Measurements from ENCODE around the gene IGFL1. TPM values are rescaled to one million over a fixed set of nuclear protein-coding genes. Genes with fewer than 3 reads are reported as not detected.
A peak's percentile ranks its signal among the peaks of the same experiment; 100 is the strongest.
"Not testable (repeated sequence)": the region's sequence is repeated elsewhere in the genome, so short reads cannot be mapped to it uniquely, and the experiment has no call there.

IGFL1 gene
- total RNA-seq, 1 experiment from 2014 or later, result not detected

DNA sequence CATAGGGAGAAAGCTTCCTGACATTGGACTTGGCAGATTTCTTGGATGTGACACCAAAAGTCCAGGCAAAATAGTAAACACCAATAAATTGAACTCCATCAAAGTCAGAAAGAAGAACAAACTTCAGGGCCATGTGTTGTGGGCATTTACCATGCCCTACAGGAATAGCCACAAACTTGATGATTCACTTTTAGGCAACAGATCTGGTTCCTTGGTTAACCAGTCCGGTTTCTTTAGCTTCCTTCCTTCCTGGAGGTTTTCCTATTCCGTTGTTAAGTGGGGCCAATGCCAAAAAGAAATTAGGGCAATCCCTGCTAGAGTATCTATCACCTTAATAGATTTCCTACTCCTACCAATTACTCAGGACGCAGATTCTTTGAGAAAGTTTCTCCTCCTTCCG lies 25.2 kb downstream of the IGFL1 start:
- no peaks in the 10 kb centered on the region for H3K79me2 ChIP-seq (ENCODE audit: low read length)
- no peaks in the 10 kb centered on the region for H3K9me3 ChIP-seq (ENCODE audit: low read length)
- H3K4me1 ChIP-seq (ENCODE audit: low read length), result no peaks in the 10 kb centered on the region
- H3K9ac ChIP-seq (ENCODE audit: low read length), result no peak overlapping the region
- no peak for DNase-seq
- no peak overlapping the region for H3K27ac ChIP-seq (ENCODE audit: low read length)
- H4K20me1 ChIP-seq (ENCODE audit: insufficient read depth, low read depth, low read length), result no peaks in the 10 kb centered on the region
- H3K9me2 ChIP-seq (replicated peaks; ENCODE audit: insufficient read depth, low read length), result no peaks in the 10 kb centered on the region
- no peak overlapping the region for H3K4me2 ChIP-seq (ENCODE audit: low read depth, low read length, poor library complexity, severe bottlenecking)
- H3K36me3 ChIP-seq (ENCODE audit: insufficient read depth, low read length), result no peaks in the 10 kb centered on the region
- H2AFZ ChIP-seq (ENCODE audit: low read length), result no peak overlapping the region
- H3K4me3 ChIP-seq (ENCODE audit: low read length), result no peak overlapping the region
- no peaks in the 10 kb centered on the region for H3K27me3 ChIP-seq (ENCODE audit: low read length)

DNA sequence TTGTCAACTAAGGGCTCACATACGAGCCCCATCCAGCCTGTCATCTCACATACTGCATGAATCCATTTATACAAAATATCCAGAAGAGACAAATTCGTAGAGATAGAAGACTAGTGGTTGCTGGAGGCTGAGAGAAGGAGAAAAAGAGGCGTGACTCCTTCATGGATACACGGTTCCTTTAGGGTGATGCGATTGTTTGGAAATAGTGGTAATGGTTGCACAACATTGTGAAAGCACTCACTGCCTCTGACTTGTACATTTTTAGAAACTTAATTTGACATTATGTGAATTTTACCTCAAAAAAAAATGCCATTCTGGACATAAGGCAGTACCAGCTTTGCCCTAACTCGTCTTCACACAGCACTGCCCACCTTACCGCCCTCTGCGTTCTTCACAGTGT lies 27.3 kb downstream of the IGFL1 start:
- no peak for DNase-seq
- H3K36me3 ChIP-seq (ENCODE audit: insufficient read depth, low read length), result no peaks in the 10 kb centered on the region
- H3K27me3 ChIP-seq (ENCODE audit: low read length), result no peaks in the 10 kb centered on the region
- no peak overlapping the region for H3K27ac ChIP-seq (ENCODE audit: low read length)
- no peaks in the 10 kb centered on the region for H3K9me3 ChIP-seq (ENCODE audit: low read length)
- no peak overlapping the region for H3K9ac ChIP-seq (ENCODE audit: low read length)
- H3K4me1 ChIP-seq (ENCODE audit: low read length), result no peaks in the 10 kb centered on the region
- no peak overlapping the region for H2AFZ ChIP-seq (ENCODE audit: low read length)
- no peak overlapping the region for H3K4me2 ChIP-seq (ENCODE audit: low read depth, low read length, poor library complexity, severe bottlenecking)
- no peak overlapping the region for H3K4me3 ChIP-seq (ENCODE audit: low read length)
- H3K79me2 ChIP-seq (ENCODE audit: low read length), result no peaks in the 10 kb centered on the region
- H4K20me1 ChIP-seq (ENCODE audit: insufficient read depth, low read depth, low read length), result no peaks in the 10 kb centered on the region
- H3K9me2 ChIP-seq (replicated peaks; ENCODE audit: insufficient read depth, low read length), result no peaks in the 10 kb centered on the region

GRCh38 chr19:46261501-46261900 lies 32.0 kb downstream of the IGFL1 start:
- H2AFZ ChIP-seq (ENCODE audit: low read length); H3K4me3 ChIP-seq (ENCODE audit: low read length); DNase-seq; H3K4me1 ChIP-seq (ENCODE audit: low read length); H3K79me2 ChIP-seq (ENCODE audit: low read length); H3K4me2 ChIP-seq (ENCODE audit: low read depth, low read length, poor library complexity, severe bottlenecking); H3K9ac ChIP-seq (ENCODE audit: low read length); H3K9me3 ChIP-seq (ENCODE audit: low read length); H3K27ac ChIP-seq (ENCODE audit: low read length); H3K36me3 ChIP-seq (ENCODE audit: insufficient read depth, low read length); H3K9me2 ChIP-seq (replicated peaks; ENCODE audit: insufficient read depth, low read length); H3K27me3 ChIP-seq (ENCODE audit: low read length); H4K20me1 ChIP-seq (ENCODE audit: insufficient read depth, low read depth, low read length): not testable (repeated sequence)

GRCh38 chr19:46262684-46263296 lies 33.2 kb downstream of the IGFL1 start:
- H3K9ac ChIP-seq (ENCODE audit: low read length); H3K9me2 ChIP-seq (replicated peaks; ENCODE audit: insufficient read depth, low read length); H3K4me3 ChIP-seq (ENCODE audit: low read length); H3K9me3 ChIP-seq (ENCODE audit: low read length); DNase-seq; H3K4me1 ChIP-seq (ENCODE audit: low read length); H2AFZ ChIP-seq (ENCODE audit: low read length); H3K79me2 ChIP-seq (ENCODE audit: low read length); H3K27ac ChIP-seq (ENCODE audit: low read length); H3K36me3 ChIP-seq (ENCODE audit: insufficient read depth, low read length); H3K4me2 ChIP-seq (ENCODE audit: low read depth, low read length, poor library complexity, severe bottlenecking); H4K20me1 ChIP-seq (ENCODE audit: insufficient read depth, low read depth, low read length); H3K27me3 ChIP-seq (ENCODE audit: low read length): not testable (repeated sequence)

DNA sequence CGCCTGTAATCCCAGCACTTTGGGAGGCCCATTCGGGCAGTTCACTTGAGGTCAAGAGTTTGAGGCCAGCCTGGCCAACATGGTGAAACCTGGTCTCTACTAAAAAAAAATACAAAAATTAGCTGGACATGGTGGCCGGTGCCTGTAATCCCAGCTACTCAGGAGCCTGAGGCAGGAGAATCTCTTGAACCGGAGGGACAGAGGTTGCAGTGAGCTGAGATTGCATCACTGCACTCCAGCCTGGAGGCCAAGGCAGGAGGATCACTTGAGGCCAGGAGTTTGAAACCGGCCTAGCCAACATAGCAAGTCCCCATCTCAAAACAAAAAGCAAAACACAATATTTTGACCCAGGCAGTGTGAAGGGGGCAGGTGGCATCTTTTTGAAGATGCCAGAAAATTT lies 35.3 kb downstream of the IGFL1 start:
- not testable (repeated sequence) for H3K4me2 ChIP-seq (ENCODE audit: low read depth, low read length, poor library complexity, severe bottlenecking); H3K27ac ChIP-seq (ENCODE audit: low read length); H3K4me3 ChIP-seq (ENCODE audit: low read length); H3K9me3 ChIP-seq (ENCODE audit: low read length); H3K9me2 ChIP-seq (replicated peaks; ENCODE audit: insufficient read depth, low read length); H4K20me1 ChIP-seq (ENCODE audit: insufficient read depth, low read depth, low read length); DNase-seq; H3K36me3 ChIP-seq (ENCODE audit: insufficient read depth, low read length); H3K79me2 ChIP-seq (ENCODE audit: low read length); H3K9ac ChIP-seq (ENCODE audit: low read length); H3K27me3 ChIP-seq (ENCODE audit: low read length); H3K4me1 ChIP-seq (ENCODE audit: low read length); H2AFZ ChIP-seq (ENCODE audit: low read length)

- Histone ChIP-seq H3K9ac (ENCODE audit: low read length) (no peak overlapping the region), H4K20me1 (ENCODE audit: insufficient read depth, low read depth, low read length) (no peaks in the 10 kb centered on the region), H3K9me2 (replicated peaks; ENCODE audit: insufficient read depth, low read length) (no peaks in the 10 kb centered on the region), H3K9me3 (ENCODE audit: low read length) (no peaks in the 10 kb centered on the region), H3K4me1 (ENCODE audit: low read length) (peaks cover 5% of the 10 kb centered on the region), H3K36me3 (ENCODE audit: insufficient read depth, low read length) (no peaks in the 10 kb centered on the region), H3K27me3 (ENCODE audit: low read length) (no peaks in the 10 kb centered on the region), H3K27ac (ENCODE audit: low read length) (no peak overlapping the region), H3K4me2 (ENCODE audit: low read depth, low read length, poor library complexity, severe bottlenecking) (no peak overlapping the region), H2AFZ (ENCODE audit: low read length) (no peak overlapping the region), H3K79me2 (ENCODE audit: low read length) (no peaks in the 10 kb centered on the region), H3K4me3 (ENCODE audit: low read length) (no peak overlapping the region)
- peak; percentile 88 for DNase-seq
These were observed 35.8 kb downstream of the IGFL1 start for GRCh38 chr19:46265217-46265828.

GRCh38 chr19:46269101-46269500 lies 39.6 kb downstream of the IGFL1 start:
- DNase-seq, result peak; percentile 50
- Histone ChIP-seq H3K79me2 (ENCODE audit: low read length) (no peaks in the 10 kb centered on the region), H3K9me3 (ENCODE audit: low read length) (no peaks in the 10 kb centered on the region), H3K4me1 (ENCODE audit: low read length) (peaks cover 5% of the 10 kb centered on the region), H3K27ac (ENCODE audit: low read length) (no peak overlapping the region), H3K36me3 (ENCODE audit: insufficient read depth, low read length) (no peaks in the 10 kb centered on the region), H3K27me3 (ENCODE audit: low read length) (no peaks in the 10 kb centered on the region), H3K9me2 (replicated peaks; ENCODE audit: insufficient read depth, low read length) (no peaks in the 10 kb centered on the region), H4K20me1 (ENCODE audit: insufficient read depth, low read depth, low read length) (no peaks in the 10 kb centered on the region), H3K4me2 (ENCODE audit: low read depth, low read length, poor library complexity, severe bottlenecking) (no peak overlapping the region), H2AFZ (ENCODE audit: low read length) (no peak overlapping the region), H3K9ac (ENCODE audit: low read length) (no peak overlapping the region), H3K4me3 (ENCODE audit: low read length) (no peak overlapping the region)

GRCh38 chr19:46270521-46271256 lies 41.1 kb downstream of the IGFL1 start:
- Histone ChIP-seq H3K4me2 (ENCODE audit: low read depth, low read length, poor library complexity, severe bottlenecking) (no peak overlapping the region), H3K9me3 (ENCODE audit: low read length) (no peaks in the 10 kb centered on the region), H4K20me1 (ENCODE audit: insufficient read depth, low read depth, low read length) (no peaks in the 10 kb centered on the region), H2AFZ (ENCODE audit: low read length) (no peak overlapping the region), H3K9ac (ENCODE audit: low read length) (no peak overlapping the region), H3K4me1 (ENCODE audit: low read length) (peaks cover 5% of the 10 kb centered on the region), H3K27me3 (ENCODE audit: low read length) (no peaks in the 10 kb centered on the region), H3K4me3 (ENCODE audit: low read length) (no peak overlapping the region), H3K27ac (ENCODE audit: low read length) (no peak overlapping the region), H3K9me2 (replicated peaks; ENCODE audit: insufficient read depth, low read length) (no peaks in the 10 kb centered on the region), H3K36me3 (ENCODE audit: insufficient read depth, low read length) (no peaks in the 10 kb centered on the region), H3K79me2 (ENCODE audit: low read length) (no peaks in the 10 kb centered on the region)
- DNase-seq, result no peak
